AG09309 (cell line): ENCODE results near the gene PCDHGC4.
A peak's percentile ranks its signal among the peaks of the same experiment; 100 is the strongest.

Experiments used
- DNase-seq: peaks from one replicate; pipeline ENCODE4 v3.0.0-alpha.2; 2010; ENCODE audit warnings: low read depth
- H3K4me3 ChIP-seq: 2 replicates; pipeline ENCODE4 v1.5.1; 2011; ENCODE audit warnings: mild to moderate bottlenecking, low read depth, low read length, moderate library complexity; ENCODE audit not compliant: control insufficient read depth
- CTCF ChIP-seq: IDR thresholded peaks from 2 replicates; pipeline ENCODE4 v1.5.1; 2011; ENCODE audit warnings: mild to moderate bottlenecking, low read depth, low read length, inconsistent platforms; ENCODE audit not compliant: insufficient read depth, control insufficient read depth; ENCODE audit errors: missing control alignments

The PCDHGC4 gene

DNA sequence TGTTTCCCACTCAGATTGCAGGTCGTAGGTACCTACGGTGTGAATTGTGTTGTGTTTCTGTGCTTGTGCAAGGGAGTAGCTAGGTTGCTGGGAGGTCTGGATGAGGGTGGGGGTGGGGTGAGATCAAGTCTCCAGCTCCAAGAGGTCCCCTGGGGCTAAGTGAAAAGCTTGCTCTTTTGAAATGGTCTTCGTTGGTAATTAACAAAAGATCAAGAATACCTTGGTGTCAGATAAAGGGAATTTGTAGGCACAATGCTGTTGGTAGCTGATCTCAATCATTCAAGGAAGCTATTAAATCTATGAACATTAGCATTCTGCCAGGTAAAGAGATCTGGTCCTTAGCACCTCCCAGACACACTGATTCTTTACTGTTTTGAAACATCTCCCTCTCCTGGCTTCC lies 928 bp upstream of the PCDHGC4 start:
- DNase-seq, result no peak
- TF ChIP-seq CTCF, result no peak
- H3K4me3 ChIP-seq, result no peak overlapping the region

- no peak for TF ChIP-seq CTCF
- no peak overlapping the region for H3K4me3 ChIP-seq
- DNase-seq, result no peak
Measured at GRCh38 chr5:141484310-141484640, 555 bp upstream of the PCDHGC4 start.

- no peak for DNase-seq
- no peak overlapping the region for H3K4me3 ChIP-seq
- no peak for TF ChIP-seq CTCF
Measured at GRCh38 chr5:141485321-141486055, 658 bp downstream of the PCDHGC4 start.

DNA sequence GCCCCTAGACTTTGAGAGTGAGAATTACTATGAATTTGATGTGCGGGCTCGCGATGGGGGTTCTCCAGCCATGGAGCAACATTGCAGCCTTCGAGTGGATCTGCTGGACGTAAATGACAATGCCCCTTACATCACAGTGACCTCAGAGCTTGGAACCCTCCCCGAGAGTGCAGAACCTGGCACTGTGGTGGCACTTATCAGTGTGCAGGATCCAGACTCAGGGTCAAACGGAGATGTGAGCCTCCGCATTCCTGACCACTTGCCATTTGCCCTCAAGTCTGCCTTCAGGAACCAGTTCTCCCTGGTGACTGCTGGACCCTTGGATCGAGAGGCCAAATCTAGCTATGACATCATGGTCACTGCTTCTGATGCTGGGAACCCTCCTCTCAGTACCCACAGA lies 1.3 kb downstream of the PCDHGC4 start:
- no peak overlapping the region for H3K4me3 ChIP-seq
- TF ChIP-seq CTCF, result no peak
- DNase-seq, result no peak

GRCh38 chr5:141487131-141487530 lies 2.3 kb downstream of the PCDHGC4 start:
- no peak for TF ChIP-seq CTCF
- H3K4me3 ChIP-seq, result no peak overlapping the region
- DNase-seq, result no peak

DNA sequence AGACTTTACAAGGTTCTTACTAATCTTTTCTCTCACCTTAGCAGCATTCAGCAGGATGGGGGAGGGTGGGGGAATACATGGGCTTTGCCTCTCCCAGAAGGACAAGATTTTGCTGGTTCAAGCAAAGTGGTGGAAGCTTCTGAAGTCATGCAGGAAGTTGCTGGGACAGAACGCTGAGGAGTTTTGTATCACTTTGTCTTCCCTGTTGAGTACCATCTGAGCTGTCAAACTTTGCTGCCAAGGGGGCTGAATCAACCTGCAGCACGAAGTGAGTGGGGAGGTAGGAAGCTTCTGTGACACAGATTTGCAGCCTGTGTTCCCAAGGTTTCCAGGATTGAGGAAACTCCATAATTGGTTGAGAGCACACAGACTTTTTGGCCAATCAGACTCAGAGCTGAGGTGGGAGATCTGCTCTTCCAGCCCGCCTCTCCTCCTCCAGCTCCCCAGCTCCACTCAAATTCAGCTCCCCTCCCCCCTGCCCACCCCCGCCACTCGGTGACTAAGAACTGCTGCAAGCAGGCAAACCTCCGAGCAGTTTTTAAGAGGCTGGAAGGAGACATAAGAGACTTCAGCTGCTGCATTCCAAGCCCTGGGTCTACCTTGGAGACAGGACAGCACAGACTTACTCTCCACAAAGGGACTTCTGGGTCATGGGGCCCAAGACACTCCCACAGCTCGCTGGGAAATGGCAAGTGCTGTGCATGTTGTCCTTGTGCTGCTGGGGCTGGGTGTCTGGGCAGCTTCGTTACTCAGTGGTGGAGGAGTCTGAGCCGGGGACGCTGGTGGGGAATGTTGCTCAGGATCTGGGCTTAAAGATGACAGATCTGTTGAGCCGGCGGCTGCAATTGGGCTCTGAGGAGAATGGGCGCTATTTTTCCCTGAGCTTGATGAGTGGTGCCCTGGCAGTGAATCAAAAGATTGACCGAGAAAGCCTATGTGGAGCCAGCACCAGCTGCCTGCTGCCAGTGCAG lies 4.0 kb downstream of the PCDHGC4 start, which contains the start of gene PCDHGC5:
TSS of gene PCDHGC5 (plus strand) at position 491 of the 971 bp plus-strand sequence. CDS start at position 651, 160 bp downstream.
- DNase-seq, result peak; percentile 64
- peak within 1 kb of the TSS; percentile 4 for H3K4me3 ChIP-seq
- TF ChIP-seq CTCF, result no peak
